Ovary (tissue), 3 donors: ENCODE data around the gene PCNT.

Source experiments
- POLR2A ChIP-seq: fragments of 450-650 bp; IDR thresholded peaks from one replicate; pipeline ENCODE4 v1.6.1; 2017; ENCODE audit warnings: antibody characterized with exemption, mild to moderate bottlenecking, moderate library complexity
- TF ChIP-seq, protein P1 (sequence below), 3 donors: fragments of 450-650 bp in 2 of 3; fragments of 200-600 bp in 1 of 3; IDR thresholded peaks; one replicate each; pipeline versions ENCODE4 v1.5.1 to v1.8.0; 2016 to 2022; ENCODE audit warnings: antibody characterized with exemption in 3 of 3, mild to moderate bottlenecking in 1 of 3
- donor health status: DM: no; HTN: no; CAD: no.

DNA sequence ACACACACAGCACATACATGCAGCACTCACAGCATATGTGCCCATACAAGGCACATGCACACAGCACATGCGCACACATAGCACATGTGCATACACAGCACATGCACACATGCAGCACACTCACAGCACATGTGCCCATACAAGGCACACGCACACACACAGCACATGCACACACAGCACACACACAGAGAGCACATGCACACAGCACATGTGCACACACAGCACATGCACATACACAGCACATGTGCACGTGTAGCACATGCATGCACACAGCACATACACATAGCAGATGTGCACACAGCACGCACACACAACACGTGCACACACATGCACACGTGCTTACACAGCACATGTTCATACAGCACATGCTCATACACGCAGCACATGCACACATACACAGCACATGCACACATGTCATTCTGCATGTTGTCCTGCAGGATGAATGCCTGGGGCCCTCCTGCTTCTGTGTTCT is 48.1 kb downstream of the PCNT start:
- TF ChIP-seq, protein P1, sequence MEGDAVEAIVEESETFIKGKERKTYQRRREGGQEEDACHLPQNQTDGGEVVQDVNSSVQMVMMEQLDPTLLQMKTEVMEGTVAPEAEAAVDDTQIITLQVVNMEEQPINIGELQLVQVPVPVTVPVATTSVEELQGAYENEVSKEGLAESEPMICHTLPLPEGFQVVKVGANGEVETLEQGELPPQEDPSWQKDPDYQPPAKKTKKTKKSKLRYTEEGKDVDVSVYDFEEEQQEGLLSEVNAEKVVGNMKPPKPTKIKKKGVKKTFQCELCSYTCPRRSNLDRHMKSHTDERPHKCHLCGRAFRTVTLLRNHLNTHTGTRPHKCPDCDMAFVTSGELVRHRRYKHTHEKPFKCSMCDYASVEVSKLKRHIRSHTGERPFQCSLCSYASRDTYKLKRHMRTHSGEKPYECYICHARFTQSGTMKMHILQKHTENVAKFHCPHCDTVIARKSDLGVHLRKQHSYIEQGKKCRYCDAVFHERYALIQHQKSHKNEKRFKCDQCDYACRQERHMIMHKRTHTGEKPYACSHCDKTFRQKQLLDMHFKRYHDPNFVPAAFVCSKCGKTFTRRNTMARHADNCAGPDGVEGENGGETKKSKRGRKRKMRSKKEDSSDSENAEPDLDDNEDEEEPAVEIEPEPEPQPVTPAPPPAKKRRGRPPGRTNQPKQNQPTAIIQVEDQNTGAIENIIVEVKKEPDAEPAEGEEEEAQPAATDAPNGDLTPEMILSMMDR (IDR thresholded peaks at IDR 0.05): no peak
- TF ChIP-seq POLR2A: no peak
